IMR-90 (cell line): ENCODE data around the gene ITGAE.

Experiments used
- MAFK ChIP-seq: IDR thresholded peaks from 2 replicates; pipeline ENCODE4 v1.6.1; 2012; ENCODE audit warnings: low read depth, low read length, improper control_type of control experiment
- TF ChIP-seq, protein P1 (sequence below): conservative IDR thresholded peaks from 2 replicates; pipeline ENCODE4 v1.5.1; 2012; ENCODE audit warnings: mild to moderate bottlenecking, low read depth, low read length, improper control_type of control experiment

GRCh38 chr17:3802461-3803307, 1.7 kb upstream of the ITGAE start:
- TF ChIP-seq, protein P1, sequence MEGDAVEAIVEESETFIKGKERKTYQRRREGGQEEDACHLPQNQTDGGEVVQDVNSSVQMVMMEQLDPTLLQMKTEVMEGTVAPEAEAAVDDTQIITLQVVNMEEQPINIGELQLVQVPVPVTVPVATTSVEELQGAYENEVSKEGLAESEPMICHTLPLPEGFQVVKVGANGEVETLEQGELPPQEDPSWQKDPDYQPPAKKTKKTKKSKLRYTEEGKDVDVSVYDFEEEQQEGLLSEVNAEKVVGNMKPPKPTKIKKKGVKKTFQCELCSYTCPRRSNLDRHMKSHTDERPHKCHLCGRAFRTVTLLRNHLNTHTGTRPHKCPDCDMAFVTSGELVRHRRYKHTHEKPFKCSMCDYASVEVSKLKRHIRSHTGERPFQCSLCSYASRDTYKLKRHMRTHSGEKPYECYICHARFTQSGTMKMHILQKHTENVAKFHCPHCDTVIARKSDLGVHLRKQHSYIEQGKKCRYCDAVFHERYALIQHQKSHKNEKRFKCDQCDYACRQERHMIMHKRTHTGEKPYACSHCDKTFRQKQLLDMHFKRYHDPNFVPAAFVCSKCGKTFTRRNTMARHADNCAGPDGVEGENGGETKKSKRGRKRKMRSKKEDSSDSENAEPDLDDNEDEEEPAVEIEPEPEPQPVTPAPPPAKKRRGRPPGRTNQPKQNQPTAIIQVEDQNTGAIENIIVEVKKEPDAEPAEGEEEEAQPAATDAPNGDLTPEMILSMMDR = no peak
- TF ChIP-seq MAFK = no peak
